Non-pigmented ciliary epithelial cell (primary cell): ENCODE data around the gene GABRA5.
"Not testable (repeated sequence)": the region's sequence is repeated elsewhere in the genome, so short reads cannot be mapped to it uniquely, and the experiment has no call there.

Experiments used
- DNase-seq: peaks from one replicate; pipeline ENCODE4 v3.0.0-alpha.2; 2010; ENCODE audit warnings: low read depth

GABRA5 gene

DNA sequence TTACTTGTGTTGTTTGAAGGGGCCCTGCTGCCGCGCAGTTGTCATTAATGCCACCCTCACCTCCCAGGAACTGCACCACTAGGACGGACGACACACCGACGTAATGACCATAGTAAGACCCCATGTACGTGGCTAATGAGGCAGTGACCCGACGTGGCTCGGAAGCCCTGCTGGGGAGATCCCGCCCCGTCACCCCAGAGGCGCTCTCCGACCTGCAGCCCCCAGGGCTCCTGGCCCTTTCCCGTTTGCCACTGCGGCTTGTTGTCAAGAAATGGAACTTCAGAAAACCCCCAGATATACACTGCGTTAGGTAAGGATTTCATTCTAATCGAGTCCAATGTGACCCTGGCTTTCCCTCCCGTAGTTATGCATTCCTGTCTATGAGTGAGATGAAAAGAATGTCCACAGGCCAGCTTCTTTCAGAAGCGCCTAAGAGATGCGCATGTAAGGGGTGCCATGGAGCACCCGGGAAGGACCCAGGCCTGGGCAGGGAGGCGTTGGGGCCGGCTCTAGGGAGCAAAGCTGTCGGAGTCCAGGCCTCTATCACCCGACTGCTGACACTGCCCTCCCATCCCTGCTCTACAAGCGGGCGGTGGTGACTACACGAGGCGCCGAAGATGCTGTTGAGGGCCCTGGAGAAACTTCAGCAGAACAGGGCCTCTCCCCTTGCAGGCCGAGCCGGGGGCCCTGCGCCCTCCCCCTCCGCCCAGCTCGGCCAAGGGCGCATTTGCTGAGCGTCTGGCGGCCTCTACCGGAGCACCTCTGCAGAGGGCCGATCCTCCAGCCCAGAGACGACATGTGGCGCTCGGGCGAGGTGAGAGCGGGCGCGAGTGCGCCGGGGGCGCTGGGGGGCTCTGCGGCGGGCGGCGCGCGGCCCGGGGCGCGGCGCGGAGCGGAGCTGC, at the start of gene GABRA5:
Gene GABRA5 (plus strand): TSS at position 765 of the 902 bp plus-strand sequence. CDS start 2,187 bp downstream, outside the sequence.
- peak; percentile 24 for DNase-seq

DNA sequence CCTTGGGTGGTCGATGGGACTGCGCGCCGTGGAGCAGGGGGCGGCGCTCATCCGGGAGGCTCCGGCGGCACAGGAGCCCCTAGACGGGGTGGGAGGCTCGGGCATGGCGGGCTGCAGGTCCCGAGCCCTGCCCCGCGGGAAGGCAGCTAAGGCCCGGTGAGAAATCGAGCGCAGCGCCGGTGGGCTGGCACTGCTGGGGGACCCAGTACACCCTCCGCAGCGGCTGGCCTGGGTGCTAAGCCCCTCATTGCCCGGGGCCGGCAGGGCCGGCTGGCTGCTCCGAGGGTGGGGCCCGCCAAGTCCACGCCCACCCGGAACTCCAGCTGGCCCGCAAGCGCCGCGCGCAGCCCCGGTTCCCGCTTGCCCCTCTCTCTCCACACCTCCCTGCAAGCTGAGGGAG, 35.7 kb upstream of the GABRA5 start:
- not testable (repeated sequence) for DNase-seq

DNA sequence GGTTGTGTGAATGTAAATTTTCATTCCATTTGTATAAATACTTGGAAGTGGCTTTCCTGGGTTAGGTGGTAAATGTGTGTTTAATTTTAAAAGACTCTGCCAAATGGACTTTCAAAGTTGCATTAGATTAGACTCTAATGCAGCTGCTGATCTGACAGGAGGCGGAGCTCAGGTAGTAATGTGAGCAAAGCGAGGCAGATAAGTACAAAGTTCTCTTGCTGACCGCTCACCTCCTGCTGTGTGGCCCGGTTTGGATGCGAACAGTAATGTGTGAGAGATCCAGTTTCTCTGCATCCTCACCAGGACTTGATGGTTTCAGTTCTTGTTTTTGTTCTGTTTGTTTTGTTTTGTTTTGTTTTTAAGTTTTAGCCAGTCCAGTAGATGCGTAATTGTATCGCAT, 34.9 kb upstream of the GABRA5 start:
- DNase-seq: no peak

DNA sequence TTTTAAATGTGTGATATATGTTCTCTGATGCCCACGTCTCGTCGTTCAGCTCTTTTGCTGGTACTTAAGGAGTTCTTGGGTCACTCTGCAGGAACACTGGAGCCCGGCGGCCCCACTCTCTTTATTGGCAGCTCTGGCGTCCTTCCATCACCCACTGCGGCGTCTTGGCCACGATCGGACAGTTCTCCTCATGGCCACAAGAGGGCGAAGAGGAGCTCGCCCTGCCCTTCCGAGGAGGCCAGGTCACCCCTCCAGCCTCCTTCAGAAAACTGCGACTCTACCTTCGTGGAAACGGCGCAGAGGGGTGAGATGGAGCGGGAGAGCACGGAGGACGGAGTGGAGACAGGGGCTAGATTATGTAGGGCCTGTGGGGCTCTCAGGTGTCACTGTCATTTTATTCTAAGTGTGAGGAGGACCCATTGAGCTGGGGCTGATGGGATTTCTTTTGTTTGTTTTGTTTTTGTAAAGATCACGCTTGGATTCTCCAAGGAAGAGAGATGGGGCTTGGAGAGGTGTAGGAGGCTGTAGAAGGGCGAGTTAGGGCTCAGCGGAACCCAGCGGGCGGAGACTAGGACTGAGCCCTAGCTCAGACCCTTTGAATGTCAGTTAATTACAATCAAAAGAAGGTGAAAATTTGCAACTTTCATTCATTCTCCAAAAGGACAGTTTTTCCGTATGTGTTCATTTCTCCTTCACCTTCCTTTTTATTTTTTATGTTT, 28.0 kb upstream of the GABRA5 start:
- no peak for DNase-seq

DNA sequence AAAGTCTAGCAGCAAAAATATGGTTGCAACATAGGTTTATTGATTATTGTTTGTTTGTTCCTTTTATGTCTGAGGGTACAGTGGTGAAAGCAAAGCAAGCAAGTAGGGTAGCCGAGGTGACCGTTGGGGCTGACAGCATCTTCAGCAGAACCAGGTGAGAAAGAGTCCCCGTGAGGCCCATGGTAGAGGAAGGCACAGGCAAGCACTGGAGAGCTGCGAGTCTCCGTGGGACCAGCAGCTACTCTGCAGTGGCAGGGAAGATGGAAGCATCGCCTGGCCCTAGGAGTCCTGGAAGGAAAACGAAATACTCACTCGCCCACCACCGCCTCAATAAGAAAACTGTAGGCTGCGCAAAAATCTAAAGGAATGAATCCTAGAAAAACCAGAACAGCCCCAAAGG, 25.3 kb upstream of the GABRA5 start:
- no peak for DNase-seq

DNA sequence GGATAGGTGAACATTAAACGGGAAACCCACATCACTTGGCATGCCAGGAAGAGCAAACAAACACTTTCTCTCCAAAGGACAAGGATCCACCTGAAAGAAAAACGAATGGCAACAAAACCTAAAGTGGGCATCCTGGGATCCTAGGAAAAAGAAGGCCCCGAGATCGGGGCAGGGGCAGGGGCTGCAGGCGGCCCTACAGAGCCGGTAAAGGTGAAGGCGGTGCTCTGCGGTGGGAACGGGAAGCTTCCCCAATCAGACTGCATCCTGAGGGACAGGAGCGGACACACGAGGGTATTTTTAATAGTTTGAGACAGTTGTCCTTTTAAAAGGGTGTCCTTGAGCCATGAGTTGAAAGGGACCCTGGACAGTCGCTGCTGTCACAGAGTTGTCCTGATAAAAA, 24.9 kb upstream of the GABRA5 start:
- no peak for DNase-seq

DNA sequence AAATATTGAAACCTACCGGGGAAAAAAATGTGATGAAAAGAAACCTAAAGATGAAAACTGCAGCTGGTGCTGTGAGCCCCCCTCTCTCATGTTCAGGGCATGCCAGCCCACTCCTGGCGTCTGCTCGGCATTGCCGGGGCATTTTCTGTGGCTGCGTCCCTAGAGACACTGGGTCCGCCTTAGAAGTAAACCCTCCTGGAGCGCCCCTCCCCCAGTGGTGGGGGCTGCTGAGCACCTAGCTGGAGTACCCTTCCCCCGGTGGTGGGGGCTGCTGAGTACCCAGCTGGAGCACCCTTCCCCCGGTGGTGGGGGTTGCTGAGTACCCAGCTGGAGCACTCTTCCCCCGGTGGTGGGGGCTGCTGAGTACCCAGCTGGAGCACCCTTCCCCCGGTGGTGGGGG, 24.5 kb upstream of the GABRA5 start:
- no peak for DNase-seq

DNA sequence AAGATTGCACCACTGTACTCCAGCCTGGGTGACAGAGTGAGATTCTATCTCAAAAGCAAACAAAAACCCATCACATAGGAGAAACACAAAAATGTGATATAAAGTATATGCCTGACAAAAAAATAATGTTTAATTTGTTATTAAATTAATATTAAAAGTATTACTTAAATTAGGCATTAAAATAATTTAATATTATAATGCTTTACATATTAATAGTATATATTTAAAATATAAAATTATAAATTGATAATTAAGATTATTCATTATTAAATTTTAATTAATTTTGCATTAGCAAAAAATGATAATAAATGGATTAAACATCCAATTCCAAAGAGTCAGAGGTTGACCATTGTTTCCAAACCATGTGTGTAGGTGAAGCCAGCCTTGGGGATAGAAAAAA, 22.0 kb upstream of the GABRA5 start:
- DNase-seq: no peak

DNA sequence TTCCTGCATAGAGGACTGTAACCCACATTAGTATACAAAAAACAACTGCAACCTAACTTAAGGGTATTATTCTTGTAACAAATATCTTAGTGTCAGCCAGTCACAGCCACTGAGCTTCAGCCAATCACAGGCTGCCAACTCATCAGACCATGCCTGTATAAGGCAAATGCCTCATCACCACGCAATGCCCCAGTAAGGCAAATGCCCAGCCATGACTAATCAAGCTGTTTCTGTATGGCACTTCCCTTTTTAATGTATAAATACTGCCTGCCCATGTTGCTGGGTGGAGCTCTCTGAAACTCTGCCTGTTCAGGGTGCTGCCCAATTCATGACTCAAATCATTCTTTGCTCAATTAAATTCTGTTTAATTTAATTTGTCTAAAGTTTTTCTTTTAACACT, 18.4 kb upstream of the GABRA5 start:
- no peak for DNase-seq

DNA sequence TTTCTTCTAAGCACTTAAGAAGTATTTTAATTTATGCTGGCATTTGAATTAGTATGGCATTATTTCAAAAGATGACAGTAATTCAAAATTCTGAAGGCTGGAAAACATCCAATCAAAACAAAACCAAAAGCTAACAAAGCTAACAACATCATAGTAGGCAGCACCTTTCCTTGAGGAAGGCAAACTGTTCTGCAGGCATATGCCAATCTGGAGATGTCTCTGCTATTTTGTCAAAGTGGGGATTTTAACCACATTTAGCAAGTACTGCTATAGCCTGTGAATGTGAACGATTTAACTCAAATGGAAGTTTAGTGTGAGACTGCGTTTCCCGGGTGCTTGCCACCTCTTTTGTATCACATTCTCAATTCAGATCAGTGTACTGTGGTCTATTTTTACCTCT, 16.7 kb upstream of the GABRA5 start:
- no peak for DNase-seq

DNA sequence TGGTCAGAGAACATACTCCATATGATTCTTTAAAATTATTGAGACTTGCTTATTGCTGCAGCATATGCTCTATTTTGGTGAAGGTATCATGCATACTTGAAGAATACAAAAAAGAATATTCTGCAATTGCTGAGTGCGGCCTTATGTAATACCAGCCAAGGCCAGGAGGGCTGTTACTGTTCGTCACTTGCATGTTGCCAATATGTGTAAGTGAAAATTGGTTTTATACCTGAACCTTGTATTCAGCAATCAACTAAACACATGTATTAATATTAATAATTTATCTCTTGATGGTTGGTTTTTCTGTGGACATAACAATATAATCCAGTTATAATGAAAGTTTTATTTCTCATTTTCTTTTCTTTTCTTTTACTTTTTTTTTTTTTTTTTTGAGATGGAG, 13.9 kb upstream of the GABRA5 start:
- DNase-seq: no peak

DNA sequence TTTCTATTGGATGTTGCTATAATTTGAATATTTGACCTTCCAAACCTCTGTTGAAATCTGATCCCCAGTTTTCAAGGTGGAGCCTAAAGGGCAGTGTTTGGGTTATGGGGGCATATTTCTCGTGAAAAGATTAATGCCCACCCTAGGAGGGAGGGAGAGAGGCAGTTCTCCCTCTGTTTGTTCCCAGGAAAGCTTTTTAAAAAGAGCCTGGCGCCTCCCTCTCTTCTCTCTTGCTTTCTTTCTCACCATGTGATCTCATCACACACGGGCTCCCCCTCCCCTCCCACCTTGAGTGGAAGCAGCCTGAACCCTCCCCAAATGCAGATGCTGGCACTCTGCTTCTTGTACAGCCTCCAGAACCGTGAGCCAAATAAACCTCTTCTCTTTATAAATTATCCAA, 12.4 kb upstream of the GABRA5 start:
- DNase-seq: no peak

DNA sequence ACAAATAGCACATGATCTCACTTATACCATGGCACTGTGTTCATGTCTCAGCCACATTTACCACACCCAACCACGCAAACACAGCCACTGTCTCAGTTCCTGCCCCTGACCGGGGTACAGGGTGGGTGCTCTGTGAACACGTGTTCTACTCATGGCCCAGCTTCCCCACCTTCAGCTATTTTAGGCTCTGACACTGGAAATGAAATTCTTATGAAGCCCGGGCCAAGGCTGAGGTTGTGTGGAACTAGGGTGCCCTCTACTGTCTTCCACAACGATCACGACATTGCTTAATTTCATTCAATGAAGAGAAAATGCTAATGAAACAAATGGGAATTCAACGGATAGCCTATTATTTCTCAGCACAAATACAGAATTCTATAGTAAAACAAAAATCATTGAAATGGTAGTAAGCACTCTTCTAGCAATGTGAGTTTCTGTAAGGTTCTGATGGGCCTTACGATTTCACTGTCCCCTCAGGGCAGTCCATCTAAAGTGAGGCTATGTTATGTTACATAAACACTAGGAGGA, 2.1 kb upstream of the GABRA5 start:
- DNase-seq: peak; percentile 18

DNA sequence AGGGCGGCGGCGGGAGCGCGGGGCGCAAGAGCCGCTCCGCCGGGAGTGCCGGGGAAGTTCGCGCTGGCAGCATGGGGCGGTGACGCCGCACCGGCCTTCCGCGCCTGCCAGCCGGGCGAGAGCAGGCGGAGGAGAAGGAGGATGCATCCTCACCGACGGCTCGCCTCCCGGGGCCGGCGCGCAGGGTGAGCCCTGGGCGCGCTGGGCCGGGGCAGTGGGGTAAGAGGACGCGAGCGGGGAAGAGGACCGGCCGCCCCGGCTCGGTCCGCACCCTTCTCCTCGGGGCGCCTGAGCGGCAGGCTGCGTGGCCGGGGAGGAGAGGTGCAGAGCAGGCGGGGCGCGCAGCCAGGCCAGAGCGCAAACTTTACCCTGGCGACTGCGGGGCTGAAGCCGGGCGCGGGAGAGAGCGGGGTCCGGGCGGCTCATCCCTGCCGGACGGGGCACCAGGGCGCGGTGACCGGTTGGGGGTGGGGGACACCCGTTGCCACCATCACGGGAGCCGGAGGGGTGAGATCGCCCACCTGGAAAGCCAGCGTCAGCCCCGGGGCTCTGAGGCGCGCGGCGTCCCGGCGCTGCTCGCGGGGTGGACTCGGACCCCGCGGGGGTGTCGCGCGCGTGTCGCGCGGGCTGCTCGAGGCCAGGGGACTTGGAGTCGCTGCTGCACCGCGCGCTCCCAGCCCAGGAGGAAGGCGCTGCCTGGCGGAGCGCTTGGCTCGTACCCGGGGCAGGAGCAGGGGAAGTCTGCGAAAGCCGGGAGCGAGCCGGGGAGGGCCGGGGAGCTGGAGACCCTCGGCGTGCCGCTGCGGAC, 542 bp downstream of the GABRA5 start:
- no peak for DNase-seq

DNA sequence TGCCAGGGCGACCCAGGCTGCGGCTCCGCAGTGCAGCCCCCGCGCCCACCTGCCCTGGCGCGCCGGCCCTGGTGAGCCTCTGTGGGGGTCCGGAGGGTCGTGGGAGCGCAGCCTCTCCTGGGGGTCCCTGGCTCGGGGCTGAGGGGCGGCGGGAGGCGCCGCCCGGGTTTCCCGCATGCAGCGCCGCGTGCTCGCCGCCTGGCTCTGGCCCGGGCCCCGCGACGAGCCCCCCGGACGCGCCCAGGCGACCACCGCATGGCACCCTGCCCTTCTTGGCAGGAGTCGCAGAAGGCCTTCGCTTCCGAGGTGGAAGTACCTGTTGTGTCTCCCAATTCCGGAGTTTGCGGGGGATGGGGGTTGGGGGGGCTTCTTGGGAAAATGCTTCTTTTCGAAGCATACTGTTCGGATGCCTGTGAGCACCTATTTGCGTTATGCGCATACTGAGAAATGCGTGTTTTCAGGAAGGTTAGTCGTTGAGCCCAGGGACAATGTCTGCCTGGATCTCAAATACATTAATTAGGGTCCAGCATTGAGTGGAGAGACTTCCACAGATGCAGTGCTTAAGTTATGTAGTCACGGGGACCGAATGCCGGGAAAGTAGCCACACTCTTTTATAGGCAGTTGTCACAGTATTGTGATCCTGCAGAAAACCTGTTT, 1.3 kb downstream of the GABRA5 start:
- no peak for DNase-seq

DNA sequence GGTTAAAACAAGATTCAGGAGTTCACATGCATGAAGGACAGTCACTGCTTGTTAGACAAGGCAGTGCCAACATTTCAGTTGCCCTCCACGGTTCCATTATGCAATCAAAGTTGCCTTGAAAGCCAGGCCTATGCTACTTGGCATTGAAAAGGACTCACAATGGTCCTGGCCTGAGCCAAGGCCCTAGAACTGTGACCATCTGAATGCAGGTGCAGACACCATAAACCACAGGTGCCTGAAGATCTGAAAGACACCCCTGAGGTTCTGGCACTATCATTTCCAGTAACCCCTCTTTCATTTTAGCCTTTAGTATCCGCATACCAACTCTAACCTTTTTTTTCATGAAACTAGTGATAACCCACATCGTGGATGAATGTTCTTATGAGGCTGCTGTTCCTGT, 2.8 kb downstream of the GABRA5 start:
- no peak for DNase-seq

DNA sequence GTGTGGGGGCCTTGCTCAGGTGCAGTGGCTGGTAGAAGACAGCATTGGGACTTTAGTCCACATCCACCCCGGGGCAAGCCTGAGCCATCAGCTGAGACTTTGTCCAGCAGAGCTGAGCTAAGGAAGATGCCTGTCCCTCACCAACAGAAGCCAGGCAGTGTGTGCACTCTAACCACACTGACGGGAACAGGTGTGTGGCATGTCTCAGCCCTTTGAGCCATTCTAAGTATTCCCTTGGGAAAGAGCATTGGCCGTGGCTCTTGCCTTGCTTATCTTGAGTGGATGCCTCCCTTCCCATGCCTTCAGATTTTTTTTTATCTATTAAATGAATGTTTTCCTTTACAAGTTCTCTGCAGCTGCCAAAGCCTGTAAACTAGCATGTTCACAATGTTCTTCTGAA, 3.5 kb downstream of the GABRA5 start:
- DNase-seq: no peak

DNA sequence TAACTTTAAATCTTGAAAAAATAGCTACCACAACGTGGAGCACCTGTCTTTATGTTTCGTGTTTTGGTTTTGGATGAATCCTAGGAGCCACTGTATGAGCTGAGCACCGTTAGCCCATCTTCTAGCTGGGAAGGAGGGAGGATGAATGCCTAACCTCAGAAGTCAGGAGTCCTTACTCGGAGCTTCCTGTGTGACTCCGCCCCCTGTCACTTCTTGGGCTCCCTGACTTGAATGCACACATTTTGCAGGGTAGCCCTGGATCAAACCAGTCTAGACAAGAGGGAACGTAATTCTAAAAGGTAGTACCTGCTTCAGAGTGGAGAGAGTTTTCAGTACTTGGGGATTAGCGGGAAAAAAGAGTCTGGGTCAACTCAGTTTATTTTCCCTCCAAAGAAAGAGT, 5.3 kb downstream of the GABRA5 start:
- no peak for DNase-seq

DNA sequence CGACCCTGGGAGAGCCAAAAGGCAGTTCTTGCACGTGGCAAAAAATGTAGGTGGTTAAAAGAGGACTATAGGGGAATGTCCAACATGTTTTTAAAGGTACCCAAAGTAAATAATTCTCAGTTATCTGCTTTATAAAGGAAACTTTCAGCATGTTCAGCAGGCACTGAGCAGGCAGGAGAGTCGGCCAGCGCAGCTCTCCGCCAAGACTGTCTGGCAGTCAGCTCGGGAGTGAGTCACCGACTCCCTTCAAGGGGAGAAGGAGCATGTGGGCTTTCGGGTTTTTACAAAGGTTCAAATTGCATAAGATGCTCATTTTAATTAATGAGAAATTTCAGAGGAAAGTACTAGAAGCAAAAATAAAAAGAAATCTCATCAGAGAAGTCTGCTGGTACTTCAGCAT, 7.0 kb downstream of the GABRA5 start:
- DNase-seq: no peak

DNA sequence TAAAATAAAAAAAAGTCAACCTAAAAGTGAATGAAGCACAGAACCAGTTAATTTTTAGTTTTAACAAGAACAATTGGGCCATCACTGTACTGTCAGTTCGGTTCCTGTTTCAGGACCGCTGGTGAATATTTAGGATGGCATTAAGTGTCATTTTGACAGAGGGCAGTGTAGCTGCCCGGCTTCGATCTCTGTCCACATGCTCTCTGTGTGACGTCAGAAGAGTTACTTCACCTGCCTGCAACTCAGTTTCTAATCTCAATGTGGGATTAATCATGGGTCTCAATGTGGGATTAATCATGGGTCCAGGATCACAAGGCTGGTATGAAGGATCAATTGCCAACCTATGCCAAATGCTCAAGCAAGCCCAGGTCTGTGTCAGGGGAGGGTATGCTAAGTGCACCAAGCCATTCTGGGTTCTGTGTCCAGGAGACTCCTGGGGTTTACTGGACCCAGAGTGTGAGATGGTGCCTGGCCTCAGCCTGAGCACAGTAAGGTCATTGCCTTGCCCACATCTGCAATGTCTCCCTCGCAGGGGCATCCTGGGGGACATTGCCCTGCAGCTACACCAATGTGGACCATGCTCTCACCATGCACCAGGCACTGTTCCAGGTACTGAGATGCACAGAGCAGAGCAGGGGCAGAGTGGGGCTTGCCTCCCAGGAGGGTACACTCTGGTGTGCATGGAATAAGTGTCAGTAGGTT, 8.1 kb downstream of the GABRA5 start:
- DNase-seq: no peak

DNA sequence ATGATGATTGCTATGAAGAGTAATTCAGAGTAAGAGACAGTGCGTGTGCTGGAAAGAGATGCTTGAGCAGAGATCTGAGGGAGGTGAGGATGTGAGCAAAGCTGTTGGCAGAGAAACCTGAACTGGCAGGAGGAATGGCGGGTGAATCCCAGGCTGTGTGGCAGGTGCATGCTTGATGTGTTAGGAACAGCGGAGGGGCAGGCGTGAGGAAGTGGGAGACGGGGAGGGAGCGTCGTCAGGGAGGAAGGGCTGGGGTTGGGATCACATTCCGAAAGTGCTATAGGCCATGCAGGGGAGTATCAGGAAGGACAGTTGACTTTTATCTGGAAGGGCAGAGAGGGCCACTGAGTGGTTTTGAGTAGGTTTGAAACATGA, 8.6 kb downstream of the GABRA5 start:
- no peak for DNase-seq
